Measurements from ENCODE around the gene SYT1. TPM values are rescaled to one million over a fixed set of nuclear protein-coding genes. Genes with fewer than 3 reads are reported as not detected.

Gene SYT1
- total RNA-seq, 1 experiment from 2014 or later, result 44.9 TPM

GRCh38 chr12:79000501-79000900 lies 135.9 kb downstream of the SYT1 start:
- no peak for DNase-seq (ENCODE audit: low read depth, low spot score)
- Histone ChIP-seq H3K9ac (ENCODE audit: low read length) (no peak overlapping the region), H2AFZ (ENCODE audit: low read depth, low read length, poor library complexity, severe bottlenecking) (no peak overlapping the region), H3K9me2 (ENCODE audit: insufficient read depth) (no peaks in the 10 kb centered on the region), H4K20me1 (ENCODE audit: insufficient read depth) (no peaks in the 10 kb centered on the region), H3K27ac (ENCODE audit: low read depth, low read length) (no peak overlapping the region), H3K4me1 (ENCODE audit: control insufficient read depth in 1 of 2, insufficient read depth in 2 of 2, low read length in 2 of 2) (no peaks in the 10 kb centered on the region), H3K9me3 (ENCODE audit: control insufficient read depth in 1 of 2, insufficient read depth in 1 of 2, low read depth in 1 of 2, low read length in 2 of 2) (no peaks in the 10 kb centered on the region), H3K79me2 (ENCODE audit: insufficient read depth, low read length) (no peaks in the 10 kb centered on the region; the same call in 1 of the 2 replicates), H3K27me3 (ENCODE audit: insufficient read depth, low read length) (no peaks in the 10 kb centered on the region), H3K36me3 (ENCODE audit: control insufficient read depth in 1 of 2, insufficient read depth in 2 of 2, low read length in 2 of 2) (no peaks in the 10 kb centered on the region), H3K4me3 (replicated peaks in 1 of 2; ENCODE audit: low read depth in 1 of 2, low read length in 2 of 2) (no peak overlapping the region), H3K4me2 (ENCODE audit: low read length) (no peak overlapping the region)
- POLR2A ChIA-PET, result no interaction called here
- intact Hi-C loops (cut with micrococcal nuclease), result loop anchor here (10.0 kb wide), 2 partner anchors 344 to 856 kb away; no protein-coding TSS in a partner anchor
- TF ChIP-seq ELF1 (IDR thresholded peaks at IDR 0.05; ENCODE audit: borderline replicate concordance, low read depth) (no peak), REST (IDR thresholded peaks at IDR 0.05; ENCODE audit: low read depth) (no peak), ZBTB33 (IDR thresholded peaks at IDR 0.05; ENCODE audit: extremely low read depth, insufficient replicate concordance, low read length) (no peak), POLR2A (IDR thresholded peaks at IDR 0.05; ENCODE audit: borderline replicate concordance, extremely low read depth, insufficient read depth, insufficient read length) (no peak), EZH2 (IDR thresholded peaks at IDR 0.05) (no peak), YY1 (IDR thresholded peaks at IDR 0.05; ENCODE audit: extremely low read depth, insufficient replicate concordance, low read depth, low read length) (no peak), POLR2AphosphoS5 (IDR thresholded peaks at IDR 0.05; ENCODE audit: low read depth, low read length) (no peak), CEBPB (IDR thresholded peaks at IDR 0.05; ENCODE audit: low read depth) (no peak), EZH2phosphoT487 (IDR thresholded peaks at IDR 0.05; ENCODE audit: borderline replicate concordance) (no peak), JUND (IDR thresholded peaks at IDR 0.05) (no peak), CBX3 (IDR thresholded peaks at IDR 0.05; ENCODE audit: low read depth) (no peak)
- TF ChIP-seq, protein P1, sequence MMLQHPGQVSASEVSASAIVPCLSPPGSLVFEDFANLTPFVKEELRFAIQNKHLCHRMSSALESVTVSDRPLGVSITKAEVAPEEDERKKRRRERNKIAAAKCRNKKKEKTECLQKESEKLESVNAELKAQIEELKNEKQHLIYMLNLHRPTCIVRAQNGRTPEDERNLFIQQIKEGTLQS (IDR thresholded peaks at IDR 0.05), result no peak
- TF ChIP-seq, protein P2, sequence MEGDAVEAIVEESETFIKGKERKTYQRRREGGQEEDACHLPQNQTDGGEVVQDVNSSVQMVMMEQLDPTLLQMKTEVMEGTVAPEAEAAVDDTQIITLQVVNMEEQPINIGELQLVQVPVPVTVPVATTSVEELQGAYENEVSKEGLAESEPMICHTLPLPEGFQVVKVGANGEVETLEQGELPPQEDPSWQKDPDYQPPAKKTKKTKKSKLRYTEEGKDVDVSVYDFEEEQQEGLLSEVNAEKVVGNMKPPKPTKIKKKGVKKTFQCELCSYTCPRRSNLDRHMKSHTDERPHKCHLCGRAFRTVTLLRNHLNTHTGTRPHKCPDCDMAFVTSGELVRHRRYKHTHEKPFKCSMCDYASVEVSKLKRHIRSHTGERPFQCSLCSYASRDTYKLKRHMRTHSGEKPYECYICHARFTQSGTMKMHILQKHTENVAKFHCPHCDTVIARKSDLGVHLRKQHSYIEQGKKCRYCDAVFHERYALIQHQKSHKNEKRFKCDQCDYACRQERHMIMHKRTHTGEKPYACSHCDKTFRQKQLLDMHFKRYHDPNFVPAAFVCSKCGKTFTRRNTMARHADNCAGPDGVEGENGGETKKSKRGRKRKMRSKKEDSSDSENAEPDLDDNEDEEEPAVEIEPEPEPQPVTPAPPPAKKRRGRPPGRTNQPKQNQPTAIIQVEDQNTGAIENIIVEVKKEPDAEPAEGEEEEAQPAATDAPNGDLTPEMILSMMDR (IDR thresholded peaks at IDR 0.05 in 2 of 3, conservative IDR thresholded peaks at IDR 0.05 in 1 of 3; ENCODE audit: borderline replicate concordance in 1 of 3, insufficient read depth in 1 of 3, low read depth in 2 of 3, low read length in 2 of 3), result no peak
- no TSS peak for BruUV-seq (replicated peaks)
- CTCF ChIA-PET, result no interaction called here
- ATAC-seq, result no peak
- RAD21 ChIA-PET (ENCODE audit: low non-redundant PET in 1 of 2, low total read pairs in 2 of 2, uncharacterized antibody in 2 of 2, unreplicated experiment in 2 of 2), result no interaction called here

Measured in HCT116 (cell line).